ENCODE results near the gene DLG3. TPM values are rescaled to one million over a fixed set of nuclear protein-coding genes. Genes with fewer than 3 reads are reported as not detected.

Gene DLG3
- polyA plus RNA-seq, 1 donor from 2014 or later, result 66.5 TPM

DNA sequence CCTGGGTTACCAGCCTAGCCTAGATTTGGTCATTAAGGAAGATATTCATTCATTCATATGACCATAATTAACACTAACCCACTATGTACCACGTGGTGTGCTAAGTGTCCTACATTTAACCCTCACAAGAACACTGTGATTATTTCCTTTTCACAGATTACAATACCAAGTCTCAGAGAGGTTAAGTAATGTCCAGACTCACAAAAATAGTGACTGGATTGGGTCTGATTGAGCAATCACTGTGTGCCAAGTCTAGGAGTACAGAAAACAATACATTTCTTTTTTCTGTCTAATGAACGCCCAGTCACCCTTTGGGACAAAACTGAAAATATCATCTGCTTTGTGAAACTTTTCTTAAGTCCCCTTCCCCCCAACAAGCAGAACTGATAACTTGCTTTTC lies 7.6 kb upstream of the DLG3 start:
- no peaks in the 10 kb centered on the region for H3K36me3 ChIP-seq (ENCODE audit: insufficient read depth, low read length)
- H3K9me2 ChIP-seq (ENCODE audit: insufficient read depth, low read length), result no peaks in the 10 kb centered on the region
- no peak overlapping the region for H3K9ac ChIP-seq (ENCODE audit: low read length)
- H3K4me2 ChIP-seq (ENCODE audit: low read length), result no peak overlapping the region
- no peak overlapping the region for H3K27ac ChIP-seq (ENCODE audit: low read length)
- H3K9me3 ChIP-seq (ENCODE audit: low read length), result no peaks in the 10 kb centered on the region
- H2AFZ ChIP-seq (ENCODE audit: low read depth, low read length), result no peak overlapping the region
- no peaks in the 10 kb centered on the region for H3K27me3 ChIP-seq (ENCODE audit: insufficient read depth, low read depth, low read length)
- TF ChIP-seq TAF1 (IDR thresholded peaks at IDR 0.05; ENCODE audit: low read depth), result no peak
- no peak for TF ChIP-seq EP300 (conservative IDR thresholded peaks at IDR 0.05; ENCODE audit: poor library complexity, severe bottlenecking)
- TF ChIP-seq RAD21 (conservative IDR thresholded peaks at IDR 0.05), result no peak
- no peak for TF ChIP-seq SMC3 (conservative IDR thresholded peaks at IDR 0.05; ENCODE audit: poor library complexity)
- TF ChIP-seq MXI1 (conservative IDR thresholded peaks at IDR 0.05; ENCODE audit: poor library complexity, severe bottlenecking), result no peak
- TF ChIP-seq EZH2 (IDR thresholded peaks at IDR 0.05; ENCODE audit: borderline replicate concordance, insufficient read depth, low read length, poor library complexity, severe bottlenecking), result no peak
- TF ChIP-seq POLR2AphosphoS5 (IDR thresholded peaks at IDR 0.05), result no peak
- TF ChIP-seq, protein P1, sequence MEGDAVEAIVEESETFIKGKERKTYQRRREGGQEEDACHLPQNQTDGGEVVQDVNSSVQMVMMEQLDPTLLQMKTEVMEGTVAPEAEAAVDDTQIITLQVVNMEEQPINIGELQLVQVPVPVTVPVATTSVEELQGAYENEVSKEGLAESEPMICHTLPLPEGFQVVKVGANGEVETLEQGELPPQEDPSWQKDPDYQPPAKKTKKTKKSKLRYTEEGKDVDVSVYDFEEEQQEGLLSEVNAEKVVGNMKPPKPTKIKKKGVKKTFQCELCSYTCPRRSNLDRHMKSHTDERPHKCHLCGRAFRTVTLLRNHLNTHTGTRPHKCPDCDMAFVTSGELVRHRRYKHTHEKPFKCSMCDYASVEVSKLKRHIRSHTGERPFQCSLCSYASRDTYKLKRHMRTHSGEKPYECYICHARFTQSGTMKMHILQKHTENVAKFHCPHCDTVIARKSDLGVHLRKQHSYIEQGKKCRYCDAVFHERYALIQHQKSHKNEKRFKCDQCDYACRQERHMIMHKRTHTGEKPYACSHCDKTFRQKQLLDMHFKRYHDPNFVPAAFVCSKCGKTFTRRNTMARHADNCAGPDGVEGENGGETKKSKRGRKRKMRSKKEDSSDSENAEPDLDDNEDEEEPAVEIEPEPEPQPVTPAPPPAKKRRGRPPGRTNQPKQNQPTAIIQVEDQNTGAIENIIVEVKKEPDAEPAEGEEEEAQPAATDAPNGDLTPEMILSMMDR (IDR thresholded peaks at IDR 0.05; ENCODE audit: poor library complexity, severe bottlenecking), result no peak
- TF ChIP-seq, protein P2, sequence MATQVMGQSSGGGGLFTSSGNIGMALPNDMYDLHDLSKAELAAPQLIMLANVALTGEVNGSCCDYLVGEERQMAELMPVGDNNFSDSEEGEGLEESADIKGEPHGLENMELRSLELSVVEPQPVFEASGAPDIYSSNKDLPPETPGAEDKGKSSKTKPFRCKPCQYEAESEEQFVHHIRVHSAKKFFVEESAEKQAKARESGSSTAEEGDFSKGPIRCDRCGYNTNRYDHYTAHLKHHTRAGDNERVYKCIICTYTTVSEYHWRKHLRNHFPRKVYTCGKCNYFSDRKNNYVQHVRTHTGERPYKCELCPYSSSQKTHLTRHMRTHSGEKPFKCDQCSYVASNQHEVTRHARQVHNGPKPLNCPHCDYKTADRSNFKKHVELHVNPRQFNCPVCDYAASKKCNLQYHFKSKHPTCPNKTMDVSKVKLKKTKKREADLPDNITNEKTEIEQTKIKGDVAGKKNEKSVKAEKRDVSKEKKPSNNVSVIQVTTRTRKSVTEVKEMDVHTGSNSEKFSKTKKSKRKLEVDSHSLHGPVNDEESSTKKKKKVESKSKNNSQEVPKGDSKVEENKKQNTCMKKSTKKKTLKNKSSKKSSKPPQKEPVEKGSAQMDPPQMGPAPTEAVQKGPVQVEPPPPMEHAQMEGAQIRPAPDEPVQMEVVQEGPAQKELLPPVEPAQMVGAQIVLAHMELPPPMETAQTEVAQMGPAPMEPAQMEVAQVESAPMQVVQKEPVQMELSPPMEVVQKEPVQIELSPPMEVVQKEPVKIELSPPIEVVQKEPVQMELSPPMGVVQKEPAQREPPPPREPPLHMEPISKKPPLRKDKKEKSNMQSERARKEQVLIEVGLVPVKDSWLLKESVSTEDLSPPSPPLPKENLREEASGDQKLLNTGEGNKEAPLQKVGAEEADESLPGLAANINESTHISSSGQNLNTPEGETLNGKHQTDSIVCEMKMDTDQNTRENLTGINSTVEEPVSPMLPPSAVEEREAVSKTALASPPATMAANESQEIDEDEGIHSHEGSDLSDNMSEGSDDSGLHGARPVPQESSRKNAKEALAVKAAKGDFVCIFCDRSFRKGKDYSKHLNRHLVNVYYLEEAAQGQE (IDR thresholded peaks at IDR 0.05; ENCODE audit: borderline replicate concordance), result no peak
- no peak overlapping the region for H3K4me3 ChIP-seq (ENCODE audit: low read length)
- no peaks in the 10 kb centered on the region for H4K20me1 ChIP-seq (ENCODE audit: insufficient read depth)
- H3F3A ChIP-seq (ENCODE audit: insufficient read depth, low read length, poor library complexity, severe bottlenecking), result no peaks in the 10 kb centered on the region
- H3K79me2 ChIP-seq (replicated peaks; ENCODE audit: insufficient read depth, low read length), result no peaks in the 10 kb centered on the region

DNA sequence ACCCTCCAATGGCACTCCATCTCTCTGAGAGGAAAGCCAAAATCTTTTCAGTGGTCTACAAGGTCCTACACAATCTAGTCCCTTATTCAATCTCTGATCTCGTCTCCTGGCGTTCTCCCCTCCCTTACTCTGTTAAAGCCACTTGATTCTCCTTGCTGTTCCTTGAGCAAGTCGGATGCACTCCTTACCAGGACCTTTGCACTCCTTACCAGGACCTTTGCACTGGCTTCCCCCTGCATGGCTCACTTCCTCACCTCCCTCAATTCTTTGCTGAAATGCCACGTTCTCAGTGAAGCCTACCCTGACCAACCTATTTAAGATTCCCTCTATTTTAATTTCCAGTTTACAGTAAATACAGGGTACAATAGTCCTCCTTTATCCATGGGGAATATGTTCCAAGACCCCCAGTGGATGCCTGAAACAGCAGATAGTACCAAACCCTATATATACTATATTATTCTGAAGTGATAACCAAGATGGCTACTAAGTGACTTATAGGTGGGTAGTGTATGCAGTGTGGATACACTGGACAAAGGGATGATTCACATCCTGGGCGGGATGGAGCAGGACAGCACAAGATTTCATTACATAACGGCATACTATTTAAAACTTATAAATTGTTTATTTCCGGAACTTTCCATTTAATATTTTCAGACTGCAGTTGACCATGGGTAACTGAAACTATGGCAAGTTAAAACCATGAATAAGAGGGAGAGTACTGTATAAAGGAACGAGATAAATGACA lies 6.5 kb upstream of the DLG3 start:
- H3K27me3 ChIP-seq (ENCODE audit: insufficient read depth, low read depth, low read length), result no peaks in the 10 kb centered on the region
- no peaks in the 10 kb centered on the region for H3K9me3 ChIP-seq (ENCODE audit: low read length)
- H3K9ac ChIP-seq (ENCODE audit: low read length), result no peak overlapping the region
- no peaks in the 10 kb centered on the region for H3K79me2 ChIP-seq (replicated peaks; ENCODE audit: insufficient read depth, low read length)
- H3K27ac ChIP-seq (ENCODE audit: low read length), result no peak overlapping the region
- no peaks in the 10 kb centered on the region for H3K9me2 ChIP-seq (ENCODE audit: insufficient read depth, low read length)
- H3K36me3 ChIP-seq (ENCODE audit: insufficient read depth, low read length), result no peaks in the 10 kb centered on the region
- no peak for TF ChIP-seq RAD21 (conservative IDR thresholded peaks at IDR 0.05)
- no peak overlapping the region for H2AFZ ChIP-seq (ENCODE audit: low read depth, low read length)
- no peak overlapping the region for H3K4me2 ChIP-seq (ENCODE audit: low read length)
- no peaks in the 10 kb centered on the region for H4K20me1 ChIP-seq (ENCODE audit: insufficient read depth)
- no peak overlapping the region for H3K4me3 ChIP-seq (ENCODE audit: low read length)
- H3F3A ChIP-seq (ENCODE audit: insufficient read depth, low read length, poor library complexity, severe bottlenecking), result no peaks in the 10 kb centered on the region

Data from neural cell (in vitro differentiated cells).